GM11168 (cell line): ENCODE data around the gene SLC22A2.
"Not testable (repeated sequence)": the region's sequence is repeated elsewhere in the genome, so short reads cannot be mapped to it uniquely, and the experiment has no call there.

Experiments
- in situ Hi-C: fragments of 300-500 bp; cut with MboI; formaldehyde crosslinking; loops from one replicate; pipeline ENCODE4 v1.12.0; 2022; ENCODE audit warnings: low sequenced_read_pairs; ENCODE audit not compliant: unreplicated experiment

SLC22A2 gene

DNA sequence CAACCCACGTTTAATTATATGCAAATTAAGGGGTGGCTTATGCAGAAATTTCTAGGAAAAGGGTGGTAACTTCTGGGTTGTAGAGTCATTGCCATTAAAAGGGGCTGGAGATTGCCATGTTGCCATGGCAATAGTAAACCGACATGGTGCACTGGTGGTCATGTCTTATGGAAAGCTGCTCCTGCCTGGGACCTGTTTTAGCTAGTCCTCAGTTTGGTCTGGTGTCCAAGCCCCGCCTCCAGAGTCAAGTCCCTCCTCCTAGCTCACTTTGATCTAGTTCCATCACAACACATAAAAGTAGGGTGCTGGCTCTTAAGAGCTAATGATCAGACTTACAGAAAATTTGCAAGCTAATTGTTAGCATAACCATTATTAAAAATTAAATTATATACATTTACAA, 5.3 kb downstream of the SLC22A2 start:
- in situ Hi-C loops, result no loop called here

DNA sequence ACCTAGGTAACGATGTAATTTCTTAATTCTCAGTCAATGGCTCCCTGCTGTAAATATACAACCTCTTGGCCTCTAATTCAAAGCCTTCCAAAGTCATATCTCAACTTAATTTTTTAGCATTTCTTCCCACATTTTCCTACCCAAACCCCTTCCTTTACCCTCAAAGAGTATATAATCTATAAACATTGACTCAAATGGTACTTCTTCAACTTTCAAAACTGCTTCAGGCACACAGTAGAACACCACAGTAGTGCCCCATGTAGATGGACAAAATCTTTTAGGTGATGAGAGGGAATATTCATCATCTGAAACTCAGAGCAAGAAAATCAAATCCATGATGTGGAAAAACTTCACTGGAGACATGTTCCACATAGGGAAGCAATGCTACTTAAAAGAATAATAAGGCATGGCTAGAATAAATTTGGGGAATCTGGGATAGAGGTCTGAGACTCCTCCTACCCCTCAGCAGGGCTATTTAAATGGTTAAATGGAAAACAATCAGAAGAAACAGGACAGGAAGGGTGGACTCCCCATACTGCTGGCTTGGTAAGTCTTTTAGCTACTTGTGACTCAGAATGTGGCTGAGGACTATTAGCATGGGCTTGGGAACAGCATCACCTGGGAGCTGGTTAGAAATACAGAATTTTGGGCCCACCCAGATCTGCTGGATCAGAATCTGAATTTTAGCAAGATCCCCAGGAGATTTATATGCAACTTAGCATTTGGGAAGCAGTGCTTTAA, 6.4 kb downstream of the SLC22A2 start:
- in situ Hi-C loops, result no loop called here

DNA sequence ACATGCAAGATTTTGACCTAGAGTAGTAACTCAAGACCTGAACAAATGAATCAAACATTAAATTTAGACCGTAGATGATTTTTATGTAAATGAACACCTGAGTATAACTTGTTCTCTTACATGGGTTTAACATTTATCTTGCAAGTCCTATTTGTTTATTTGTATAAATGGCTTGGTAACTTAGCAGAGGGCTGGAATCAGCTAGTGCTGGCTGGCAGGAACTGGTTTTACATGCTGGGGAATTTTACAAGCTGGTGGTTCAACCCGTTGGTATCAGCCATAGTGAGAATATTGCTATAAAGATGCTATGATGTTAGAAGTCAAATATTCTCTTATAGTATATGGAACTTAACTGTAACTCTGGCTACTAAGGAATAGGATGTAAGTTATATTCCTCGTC, 8.9 kb downstream of the SLC22A2 start:
- in situ Hi-C loops, result no loop called here

DNA sequence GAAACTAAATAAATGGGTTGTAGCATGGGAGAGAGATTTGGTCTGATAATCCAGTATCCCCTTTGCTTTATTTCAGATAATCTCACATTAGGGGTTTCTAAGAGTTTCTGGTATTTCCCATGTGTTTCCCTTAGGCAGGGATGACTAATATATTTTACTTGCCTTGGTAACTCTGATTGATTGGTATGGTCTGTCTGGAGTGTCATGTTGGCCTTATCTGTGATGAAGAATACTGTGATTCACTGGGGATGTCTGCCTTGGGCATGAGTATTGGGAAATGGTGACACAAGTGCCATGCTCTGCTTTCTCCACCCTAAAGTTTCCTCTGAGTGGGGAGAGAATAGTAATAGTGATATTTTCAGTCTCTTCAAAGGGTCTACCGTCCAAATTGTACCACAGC, 10.1 kb downstream of the SLC22A2 start:
- in situ Hi-C loops, result no loop called here

DNA sequence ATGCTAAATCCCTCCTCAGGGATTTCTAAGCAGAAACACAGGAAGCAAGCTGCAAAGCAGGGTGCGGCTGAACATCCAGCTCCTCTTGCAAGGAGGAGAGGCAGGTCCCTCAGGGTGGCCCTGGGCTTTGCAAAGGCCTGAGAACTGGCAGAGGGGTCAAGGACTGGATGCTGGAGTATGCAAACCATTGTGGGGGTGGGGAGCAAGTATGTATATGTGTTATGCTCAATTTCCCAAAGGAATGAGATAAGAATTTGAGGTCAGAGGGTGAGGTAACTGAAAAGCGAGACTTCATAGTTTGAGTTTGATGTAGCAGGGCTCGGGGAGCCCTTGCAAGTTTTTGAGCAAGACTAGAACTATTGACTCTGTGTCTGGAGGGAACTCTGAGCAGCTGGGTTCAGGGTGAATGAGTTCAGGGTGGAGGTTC, 11.2 kb downstream of the SLC22A2 start:
- in situ Hi-C loops, result no loop called here

DNA sequence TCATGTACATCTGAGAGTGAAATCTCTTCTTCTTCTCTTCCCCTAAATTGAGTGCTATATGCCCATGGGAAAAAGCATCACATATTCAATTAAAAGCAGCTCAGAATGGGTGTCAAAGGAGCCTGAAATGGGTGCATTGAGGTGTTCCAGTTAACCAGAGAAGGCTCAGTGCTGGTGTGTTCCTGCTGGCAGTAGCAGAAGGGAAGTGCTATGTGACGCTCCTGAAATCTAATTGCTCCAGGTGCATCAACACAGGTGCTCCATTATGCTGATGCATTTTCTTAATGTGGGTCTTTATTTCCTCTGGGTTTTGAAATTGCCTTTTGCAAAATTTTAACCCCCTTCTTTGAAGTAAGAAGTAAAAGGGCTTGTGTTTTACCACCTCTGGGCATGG, 17.9 kb downstream of the SLC22A2 start:
- in situ Hi-C loops, result no loop called here

DNA sequence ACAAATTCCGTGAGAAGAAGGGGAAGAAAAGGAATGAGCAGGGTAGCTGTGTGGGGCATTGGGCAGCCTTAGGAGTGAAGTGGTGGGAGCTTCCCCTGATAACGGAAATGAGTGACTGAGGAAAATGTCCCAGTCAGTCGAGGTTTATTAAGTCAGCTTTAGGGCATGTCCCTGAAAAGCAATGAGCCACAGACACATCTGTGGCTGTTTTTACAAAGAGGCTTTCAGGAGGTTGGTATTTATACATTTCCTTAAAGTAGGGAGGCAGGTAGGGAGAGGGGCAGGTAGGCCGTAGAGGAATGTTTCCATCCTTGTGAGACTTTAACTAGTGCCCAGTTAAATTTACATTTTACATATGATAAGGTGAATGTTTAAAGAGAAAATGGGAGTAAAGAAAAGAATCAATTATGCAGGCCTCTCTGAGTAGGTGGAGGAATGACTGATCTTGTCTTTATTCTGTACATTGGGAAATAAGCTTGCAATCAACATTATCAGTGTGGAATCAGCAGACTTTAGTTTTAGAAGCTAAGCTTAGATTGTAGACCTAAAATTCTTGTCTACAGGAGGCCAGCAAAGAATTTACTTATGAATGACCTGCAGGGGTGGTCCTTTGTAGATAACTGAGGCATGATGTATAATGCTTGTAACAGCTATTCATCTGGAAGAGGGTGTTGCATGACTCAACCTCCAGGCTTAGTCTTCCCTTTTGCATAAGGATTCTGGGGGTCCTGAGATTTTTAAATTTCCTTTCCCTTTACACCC, 18.5 kb downstream of the SLC22A2 start:
- in situ Hi-C loops, result no loop called here

DNA sequence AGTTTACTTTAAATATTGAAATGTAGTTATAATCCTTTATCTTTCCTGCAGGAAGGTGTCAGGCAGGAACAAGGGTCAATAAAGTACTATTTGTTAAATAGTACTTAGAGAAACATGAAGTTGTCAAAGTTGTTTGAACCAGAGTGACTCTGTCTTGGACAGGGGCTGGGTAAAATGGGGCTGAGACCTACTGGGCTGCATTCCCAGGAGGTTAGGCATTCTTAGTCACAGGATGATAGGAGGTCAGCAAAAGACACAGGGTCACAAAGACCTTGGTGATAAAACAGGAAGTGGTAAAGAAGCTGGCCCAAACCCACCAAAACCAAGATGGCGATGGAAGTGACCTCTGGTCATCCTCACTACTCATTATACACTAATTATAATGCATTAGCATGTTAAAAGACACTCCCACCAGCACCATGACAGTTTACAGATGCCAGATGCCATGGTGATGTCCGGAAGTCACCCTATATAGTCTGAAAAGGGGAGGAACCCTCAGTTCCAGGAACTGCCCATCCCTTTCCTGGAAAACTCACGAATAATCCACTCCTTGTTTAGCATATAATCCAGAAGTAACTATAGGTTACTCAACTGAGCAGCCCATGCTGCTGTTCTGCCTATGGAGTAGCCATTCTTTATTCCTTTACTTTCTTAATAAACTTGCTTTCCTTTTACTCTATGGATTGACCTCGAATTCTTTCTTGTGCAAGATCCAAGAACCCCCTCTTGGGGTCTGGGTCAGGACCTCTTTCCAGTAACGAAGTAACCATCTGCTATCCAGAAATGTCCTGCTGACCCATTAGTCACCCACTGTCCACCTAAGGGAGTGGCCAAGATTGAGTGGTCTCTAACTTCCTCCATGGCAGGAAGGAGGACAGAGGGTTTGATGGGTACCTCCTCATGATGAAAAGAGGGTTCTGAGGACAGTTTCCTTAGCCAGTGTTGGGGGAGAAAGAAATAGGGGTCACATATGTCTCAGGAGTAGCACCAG, 19.6 kb downstream of the SLC22A2 start:
- in situ Hi-C loops, result no loop called here

DNA sequence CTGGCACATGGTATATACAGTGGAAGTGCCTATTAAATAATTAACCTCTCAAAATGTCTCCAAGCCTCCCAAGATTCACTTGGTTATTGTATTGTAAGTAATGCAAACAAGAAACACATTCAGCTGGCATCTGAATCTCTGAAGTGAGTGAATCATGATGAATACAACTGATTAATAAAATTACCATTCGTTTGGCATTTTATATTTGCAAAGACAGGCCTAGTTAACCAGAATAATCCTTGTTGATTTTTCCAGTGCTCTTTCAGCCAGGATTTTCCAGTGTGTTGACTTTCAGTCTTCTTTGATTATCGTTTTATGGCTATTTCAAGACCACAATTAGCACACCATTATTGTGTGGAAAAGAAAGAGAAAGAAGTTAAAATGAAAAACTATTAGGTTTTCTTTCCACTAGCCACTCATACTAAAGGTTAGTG, 20.3 kb downstream of the SLC22A2 start:
- in situ Hi-C loops, result no loop called here

DNA sequence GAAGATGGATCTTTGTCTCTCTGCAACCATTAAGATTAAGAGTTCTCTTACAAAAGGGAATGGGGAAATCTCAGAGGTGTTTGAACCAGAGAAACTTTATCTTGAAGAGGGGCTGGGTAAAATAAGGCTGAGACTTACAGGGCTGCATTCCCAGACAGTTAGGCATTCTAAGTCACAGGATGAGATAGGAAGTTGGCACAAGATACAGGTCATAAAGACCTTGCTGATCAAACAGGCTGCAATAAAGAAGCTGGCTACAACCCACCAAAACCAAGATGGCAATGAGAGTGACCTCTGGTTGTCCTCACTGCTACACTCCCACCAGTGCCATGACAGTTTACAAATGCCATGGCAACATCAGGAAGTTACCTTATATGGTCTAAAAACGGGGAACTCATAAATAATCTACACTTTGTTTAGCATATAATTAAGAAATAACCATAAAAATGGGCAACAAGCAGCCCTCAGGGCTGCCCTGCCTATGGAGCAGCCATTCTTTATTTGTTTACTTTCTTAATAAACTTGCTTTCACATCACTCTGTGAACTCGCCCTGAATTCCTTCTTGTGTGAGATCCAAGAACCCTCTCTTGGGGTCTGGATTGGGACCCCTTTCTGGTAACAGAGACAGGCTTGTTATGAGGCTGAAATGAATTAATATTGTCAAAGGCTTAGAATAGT, 20.9 kb downstream of the SLC22A2 start:
- in situ Hi-C loops, result not testable (repeated sequence)

DNA sequence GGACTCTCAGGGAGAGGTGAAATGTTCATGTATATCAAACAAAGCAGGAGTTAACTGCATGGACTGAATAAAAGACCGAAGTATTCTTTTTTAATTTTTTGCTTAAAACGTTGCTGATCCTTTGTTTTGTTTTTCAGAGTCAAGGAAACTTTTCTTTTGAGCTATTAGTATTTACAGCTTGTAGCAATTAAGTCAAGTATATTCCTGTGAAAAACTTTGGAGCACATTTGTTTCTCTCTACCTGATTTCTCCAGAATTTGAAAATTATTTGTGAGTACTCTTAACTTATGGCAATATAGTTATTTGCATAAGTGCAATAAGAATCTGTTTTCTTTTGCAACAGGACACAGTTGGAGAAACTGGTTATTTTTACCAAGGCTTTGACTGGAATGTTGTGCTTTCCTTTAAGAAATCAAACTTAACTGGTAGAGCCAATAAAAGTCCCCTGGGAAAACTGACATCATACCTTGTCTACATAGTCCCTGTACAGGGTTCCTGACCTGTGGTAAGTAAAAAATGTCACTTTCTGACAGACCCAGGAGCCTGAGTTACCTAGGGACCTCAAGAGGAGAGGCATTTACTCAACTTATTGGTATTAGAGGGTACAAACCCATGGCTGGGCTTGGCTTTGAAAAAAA, 22.3 kb downstream of the SLC22A2 start:
- in situ Hi-C loops, result not testable (repeated sequence)

DNA sequence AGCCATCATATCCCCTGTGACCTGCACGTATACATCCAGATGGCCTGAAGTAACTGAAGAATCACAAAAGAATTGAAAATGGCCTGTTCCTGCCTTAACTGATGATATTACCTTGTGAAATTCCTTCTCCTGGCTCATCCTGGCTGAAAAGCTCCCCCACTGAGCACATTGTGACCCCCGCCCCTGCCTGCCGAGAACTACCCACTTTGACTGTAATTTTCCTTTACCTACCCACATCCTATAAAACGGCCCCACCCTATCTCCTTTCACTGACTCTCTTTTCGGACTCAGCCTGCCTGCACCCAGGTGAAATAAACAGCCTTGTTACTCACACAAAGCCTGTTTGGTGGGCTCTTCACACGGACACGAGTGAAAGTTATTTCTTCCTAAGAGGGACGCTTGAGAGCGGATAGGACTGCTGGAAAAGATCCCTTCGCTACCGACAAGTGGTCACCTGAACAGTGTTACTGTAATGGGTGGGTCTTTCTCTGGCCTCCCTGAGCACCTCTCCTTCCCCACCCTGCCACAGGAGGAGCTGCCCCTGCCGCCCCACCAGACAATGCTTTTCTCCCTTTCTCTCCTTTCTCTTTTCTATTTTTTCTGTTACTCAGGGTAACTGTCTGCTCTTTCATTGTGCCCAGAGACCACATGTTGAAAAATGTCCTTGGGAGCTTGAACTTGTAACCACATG, 24.5 kb downstream of the SLC22A2 start:
- in situ Hi-C loops, result not testable (repeated sequence)

DNA sequence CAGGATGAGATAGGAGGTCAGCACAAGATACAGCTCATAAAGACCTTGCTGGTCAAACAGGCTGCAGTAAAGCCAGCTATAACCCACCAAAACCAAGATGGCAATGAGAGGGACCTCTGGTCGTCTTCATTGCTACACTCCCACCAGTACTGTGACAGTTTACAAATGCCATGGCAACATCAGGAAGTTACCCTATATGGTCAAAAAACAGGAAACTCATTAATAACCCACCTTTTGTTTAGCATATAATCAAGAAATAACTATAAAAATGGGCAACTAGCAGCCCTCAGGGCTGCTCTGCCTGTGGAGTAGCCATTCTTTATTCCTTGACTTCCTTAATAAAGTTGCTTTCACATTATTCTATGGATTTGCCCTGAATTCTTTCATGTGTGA, 30.9 kb downstream of the SLC22A2 start:
- in situ Hi-C loops, result no loop called here

DNA sequence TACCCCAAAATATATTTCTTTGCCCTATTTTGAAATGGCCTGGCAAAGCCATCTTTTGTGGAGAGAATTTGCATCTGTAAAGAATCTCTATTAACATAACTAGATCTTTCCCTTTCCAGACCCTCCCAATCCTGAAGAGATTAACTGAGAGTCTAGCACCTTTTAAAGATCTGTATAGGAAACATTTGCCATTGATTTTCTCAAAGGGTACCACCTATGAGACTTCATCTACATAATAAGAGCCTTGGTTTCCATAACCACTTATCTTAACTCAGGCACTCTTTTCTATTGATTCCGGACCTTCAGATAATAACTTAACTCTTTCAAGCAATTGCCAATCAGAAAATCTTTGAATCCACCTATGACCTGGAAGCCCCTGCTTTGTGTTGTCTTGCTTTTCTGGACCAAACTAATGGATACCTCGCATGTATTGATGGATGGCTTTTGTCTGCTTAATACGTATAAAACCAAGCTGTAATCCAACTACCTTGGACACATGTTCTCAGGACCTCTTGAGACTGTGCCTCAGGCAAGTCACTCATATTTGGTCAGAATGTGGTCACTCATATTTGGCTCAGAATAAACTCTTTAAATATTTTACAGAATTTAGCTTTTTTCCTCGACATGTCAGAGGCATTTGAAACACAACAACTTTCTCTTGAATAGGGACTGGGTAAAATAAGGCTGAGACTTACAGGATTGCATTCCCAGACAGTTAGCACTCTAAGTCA, 31.4 kb downstream of the SLC22A2 start:
- in situ Hi-C loops, result no loop called here

DNA sequence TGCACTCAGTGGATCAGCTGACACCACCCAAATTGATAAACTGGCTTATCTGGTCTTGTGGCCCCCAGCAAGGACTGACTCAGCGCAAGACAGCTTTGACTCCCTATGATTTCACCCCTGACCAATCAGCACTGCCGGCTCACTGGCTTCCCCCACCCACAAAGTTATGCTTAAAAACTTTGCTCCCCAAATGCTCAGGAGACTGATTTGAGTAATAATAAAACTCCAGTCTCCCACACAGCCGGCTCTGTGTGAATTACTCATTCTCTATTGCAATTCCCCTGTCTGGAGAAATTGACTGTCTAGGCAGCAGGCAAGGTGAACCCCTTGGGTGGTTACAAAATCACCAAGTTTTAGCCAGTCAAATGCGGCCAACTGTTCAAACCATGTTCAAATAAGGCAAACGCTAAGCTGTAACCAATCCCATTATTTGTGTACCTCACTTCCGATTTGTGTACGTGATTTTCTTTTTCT, 32.5 kb downstream of the SLC22A2 start:
- in situ Hi-C loops, result no loop called here

DNA sequence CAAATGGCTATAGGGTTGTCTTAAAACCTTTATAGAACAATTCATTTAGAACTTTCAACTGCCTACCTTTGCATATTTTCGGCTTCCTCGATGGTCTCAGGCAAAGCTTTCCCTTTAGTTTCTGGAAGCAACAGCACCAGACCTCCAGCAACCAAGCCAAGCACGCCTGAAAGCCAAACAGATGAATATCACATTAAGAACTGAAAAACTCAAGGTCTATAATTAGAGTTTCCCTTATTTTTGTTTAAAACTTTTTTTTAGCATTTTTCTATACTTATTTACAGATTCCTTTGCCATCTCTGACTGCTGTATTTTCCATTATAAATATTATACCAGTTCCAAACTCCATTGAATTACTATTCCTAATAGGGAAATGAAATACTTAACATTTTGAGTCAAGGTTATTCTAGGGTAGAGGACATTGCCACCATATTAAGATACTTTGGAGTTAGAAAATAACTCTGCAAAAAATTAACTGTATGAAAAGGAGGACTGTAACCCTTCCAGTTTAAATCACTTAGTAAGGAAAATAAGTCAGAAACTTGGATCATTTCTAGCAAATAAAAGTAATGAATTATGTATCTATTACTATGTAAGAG, 33.9 kb downstream of the SLC22A2 start:
- in situ Hi-C loops, result no loop called here

DNA sequence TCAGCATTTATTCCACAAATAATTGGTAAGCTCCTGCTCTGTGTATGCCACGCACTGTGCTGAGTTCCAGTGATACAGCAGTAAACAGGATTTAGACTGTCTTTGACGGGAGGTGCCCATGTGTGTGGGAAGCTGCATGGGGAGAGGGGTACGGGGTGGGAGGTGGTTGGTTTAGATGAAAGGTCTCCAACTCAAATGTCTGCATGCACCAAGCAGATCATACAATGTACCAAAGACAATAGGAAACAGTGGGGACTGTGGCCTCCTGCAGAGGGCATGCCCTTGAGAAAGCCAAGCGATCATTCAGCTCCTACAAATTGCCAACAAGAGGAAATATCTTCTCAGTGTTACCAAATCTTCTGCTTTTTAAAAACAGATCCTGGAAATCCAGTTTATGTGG, 36.1 kb downstream of the SLC22A2 start:
- in situ Hi-C loops, result no loop called here

DNA sequence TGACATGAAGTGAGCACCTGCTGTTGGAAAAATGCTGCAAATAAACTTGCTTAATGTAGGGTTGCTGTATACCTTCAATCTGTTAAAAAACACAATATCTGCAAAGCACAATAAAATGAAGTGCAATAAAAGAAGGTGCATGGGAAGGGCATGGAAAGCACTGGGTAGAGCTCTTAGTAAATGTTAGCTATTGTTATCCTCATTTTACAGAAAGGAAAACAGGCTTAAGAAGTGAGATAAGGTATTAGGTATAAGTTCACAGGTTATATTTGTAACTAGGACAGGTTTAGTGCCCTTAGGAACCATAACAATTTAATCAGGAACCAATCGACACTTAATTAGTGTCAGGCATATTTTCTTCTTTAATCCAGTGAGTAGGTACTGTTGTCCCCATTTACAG, 36.7 kb downstream of the SLC22A2 start:
- in situ Hi-C loops, result no loop called here
